ENCODE data around the gene CAMKK2. TPM values are rescaled to one million over a fixed set of nuclear protein-coding genes. Genes with fewer than 3 reads are reported as not detected.

The CAMKK2 gene
- total RNA-seq, 4 donors from 2014 or later = 18.4 to 25.8 (median 25.0) TPM

DNA sequence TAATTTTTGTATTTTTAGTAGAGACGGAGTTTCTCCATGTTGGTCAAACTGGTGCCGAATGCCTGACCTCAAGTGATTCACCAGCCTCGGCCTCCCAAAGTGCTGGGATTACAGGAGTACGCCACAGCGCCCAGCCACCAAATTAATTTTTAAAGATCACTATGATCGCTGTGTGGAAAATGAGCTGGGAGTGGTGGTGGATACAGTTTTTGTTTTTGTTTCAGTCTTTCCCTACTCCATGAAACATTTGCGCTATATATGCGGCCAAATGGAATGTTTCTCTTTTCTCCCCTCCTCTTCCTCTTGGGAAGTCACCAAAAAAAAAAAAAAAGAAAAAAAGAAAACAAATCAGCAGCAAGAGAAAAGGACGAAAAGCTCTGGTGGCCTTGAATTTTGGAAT lies 107.4 kb downstream of the CAMKK2 start:
- WGBS = 92% methylated on average over 9 of the region's 9 CpGs
- H3K27me3 ChIP-seq = no peaks in the 10 kb centered on the region
- TF ChIP-seq, protein P1, sequence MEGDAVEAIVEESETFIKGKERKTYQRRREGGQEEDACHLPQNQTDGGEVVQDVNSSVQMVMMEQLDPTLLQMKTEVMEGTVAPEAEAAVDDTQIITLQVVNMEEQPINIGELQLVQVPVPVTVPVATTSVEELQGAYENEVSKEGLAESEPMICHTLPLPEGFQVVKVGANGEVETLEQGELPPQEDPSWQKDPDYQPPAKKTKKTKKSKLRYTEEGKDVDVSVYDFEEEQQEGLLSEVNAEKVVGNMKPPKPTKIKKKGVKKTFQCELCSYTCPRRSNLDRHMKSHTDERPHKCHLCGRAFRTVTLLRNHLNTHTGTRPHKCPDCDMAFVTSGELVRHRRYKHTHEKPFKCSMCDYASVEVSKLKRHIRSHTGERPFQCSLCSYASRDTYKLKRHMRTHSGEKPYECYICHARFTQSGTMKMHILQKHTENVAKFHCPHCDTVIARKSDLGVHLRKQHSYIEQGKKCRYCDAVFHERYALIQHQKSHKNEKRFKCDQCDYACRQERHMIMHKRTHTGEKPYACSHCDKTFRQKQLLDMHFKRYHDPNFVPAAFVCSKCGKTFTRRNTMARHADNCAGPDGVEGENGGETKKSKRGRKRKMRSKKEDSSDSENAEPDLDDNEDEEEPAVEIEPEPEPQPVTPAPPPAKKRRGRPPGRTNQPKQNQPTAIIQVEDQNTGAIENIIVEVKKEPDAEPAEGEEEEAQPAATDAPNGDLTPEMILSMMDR (IDR thresholded peaks at IDR 0.05) = no peak
- no peak for TF ChIP-seq EP300 (IDR thresholded peaks at IDR 0.05)
- no peak for TF ChIP-seq POLR2A (IDR thresholded peaks at IDR 0.05)
- no peak for TF ChIP-seq POLR2AphosphoS5 (IDR thresholded peaks at IDR 0.05)
- peaks cover 19% of the 10 kb centered on the region for H3K36me3 ChIP-seq
- H3K9me3 ChIP-seq = no peaks in the 10 kb centered on the region
- DNase-seq (ENCODE audit: low spot score in 2 of 2) = no peak
- no peak overlapping the region for H3K4me3 ChIP-seq
- H3K4me1 ChIP-seq = peaks cover 10% of the 10 kb centered on the region
- H3K27ac ChIP-seq = no peak overlapping the region

DNA sequence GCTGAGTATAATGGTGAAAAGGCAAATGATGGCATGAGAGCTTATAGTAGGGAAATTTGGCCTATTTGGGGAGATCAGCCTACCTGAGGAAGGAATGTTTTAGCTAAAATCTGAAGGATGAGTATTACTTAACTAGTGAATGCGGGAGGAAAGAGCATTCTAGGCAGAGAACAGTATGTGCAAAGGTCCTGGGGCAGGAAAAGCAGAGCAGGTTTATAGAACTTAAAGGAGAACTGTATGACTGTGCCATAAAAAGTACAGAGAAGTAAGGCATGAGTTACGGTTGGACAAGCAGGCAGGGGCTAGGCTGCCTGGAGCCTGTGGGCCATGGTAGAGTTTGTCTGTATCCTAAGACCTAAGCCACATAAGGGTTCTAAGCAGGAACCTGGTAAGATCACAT lies 108.3 kb downstream of the CAMKK2 start:
- Histone ChIP-seq H3K4me3 (no peak overlapping the region), H3K27ac (no peak overlapping the region), H3K36me3 (peaks cover 20% of the 10 kb centered on the region), H3K4me1 (peaks cover 10% of the 10 kb centered on the region), H3K27me3 (no peaks in the 10 kb centered on the region), H3K9me3 (no peaks in the 10 kb centered on the region)
- WGBS = 92% methylated on average over 2 of the region's 2 CpGs
- TF ChIP-seq, protein P1 (IDR thresholded peaks at IDR 0.05) = no peak
- no peak for TF ChIP-seq POLR2AphosphoS5 (IDR thresholded peaks at IDR 0.05)
- TF ChIP-seq POLR2A (IDR thresholded peaks at IDR 0.05) = no peak
- no peak for TF ChIP-seq EP300 (IDR thresholded peaks at IDR 0.05)
- no peak for DNase-seq (ENCODE audit: low spot score in 2 of 2)

Other genes with a start within 250 kb of the CAMKK2 start
- gene P2RX7, start 163.8 kb downstream of the CAMKK2 start, total RNA-seq = 10 to 100 TPM; 14.0 to 65.7 (median 19.2) TPM
- gene P2RX4, start 86.6 kb downstream of the CAMKK2 start, total RNA-seq = 10 to 100 TPM in 3 of 4 donors, 1 to 10 TPM in 1; 7.9 to 22.4 (median 15.4) TPM
- gene ANAPC5, start 55.7 kb upstream of the CAMKK2 start, total RNA-seq = 100 to 1,000 TPM in 3 of 4 donors, 10 to 100 TPM in 1; 94.3 to 227 (median 120) TPM
- 10 to 100 TPM; 14.6 to 40.3 (median 30.4) TPM for gene RNF34, start 103.4 kb upstream of the CAMKK2 start, total RNA-seq

All from suprapubic skin (tissue), 4 donors.